ENCODE measurements around the gene RFC1. TPM values are rescaled to one million over a fixed set of nuclear protein-coding genes. Genes with fewer than 3 reads are reported as not detected.
"Not testable (repeated sequence)": the region's sequence is repeated elsewhere in the genome, so short reads cannot be mapped to it uniquely, and the experiment has no call there.

The RFC1 gene
- 25.2 and 35.7 TPM in 2 replicates for polyA plus RNA-seq (2011; rRNA removed)
- 33.0 and 50.1 TPM in 2 replicates for polyA minus RNA-seq (2011; rRNA and poly(A)+ RNA removed)

GRCh38 chr4:39365830-39366771 is at the start of gene RFC1:
Gene RFC1, minus strand, starts transcription at chr4:39366362. Its CDS starts 121 bp downstream, at chr4:39366241.
- no peak for TF ChIP-seq CTCF (IDR thresholded peaks at IDR 0.05; ENCODE audit: low read depth, low read length)
- POLR2A ChIA-PET: no interaction called here
- Histone ChIP-seq H3K9me3 (ENCODE audit: control insufficient read depth, insufficient read depth, low read length) (peaks cover 7% of the 10 kb centered on the region), H3K27ac (ENCODE audit: low read depth, low read length) (peak within 1 kb of the TSS; percentile 70), H3K27me3 (ENCODE audit: control insufficient read depth, insufficient read depth, low read length) (no peaks in the 10 kb centered on the region), H3K4me3 (ENCODE audit: low read depth, low read length) (peak within 1 kb of the TSS; percentile 94)
- CTCF ChIA-PET: interaction anchor here (0.6 to 0.8 kb wide), 3 partner anchors 18 to 607 kb away, joined by 3 to 10 read pairs (median 3); no protein-coding TSS in a partner anchor
- DNase-seq (ENCODE audit: low read depth, low spot score): peak; percentile 73

- DNase-seq (ENCODE audit: low read depth, low spot score): no peak
- POLR2A ChIA-PET: no interaction called here
- no peak overlapping the region for H3K4me3 ChIP-seq (ENCODE audit: low read depth, low read length)
- TF ChIP-seq CTCF (IDR thresholded peaks at IDR 0.05; ENCODE audit: low read depth, low read length): no peak
- CTCF ChIA-PET: no interaction called here
- H3K9me3 ChIP-seq (ENCODE audit: control insufficient read depth, insufficient read depth, low read length): no peaks in the 10 kb centered on the region
- no peak overlapping the region for H3K27ac ChIP-seq (ENCODE audit: low read depth, low read length)
- H3K27me3 ChIP-seq (ENCODE audit: control insufficient read depth, insufficient read depth, low read length): no peaks in the 10 kb centered on the region
Measured at GRCh38 chr4:39415678-39416283, 49.6 kb upstream of the RFC1 start.

- CTCF ChIA-PET; H3K4me3 ChIP-seq (ENCODE audit: low read depth, low read length): not testable (repeated sequence)
Measured at GRCh38 chr4:39411561-39411960, 45.4 kb upstream of the RFC1 start.

GRCh38 chr4:39410415-39410814 is 44.3 kb upstream of the RFC1 start:
- TF ChIP-seq CTCF (IDR thresholded peaks at IDR 0.05; ENCODE audit: low read depth, low read length): peak; percentile 40
- H3K27me3 ChIP-seq (ENCODE audit: control insufficient read depth, insufficient read depth, low read length): peaks cover 4% of the 10 kb centered on the region
- no peaks in the 10 kb centered on the region for H3K9me3 ChIP-seq (ENCODE audit: control insufficient read depth, insufficient read depth, low read length)
- ChIA-PET CTCF (interaction anchor here (1.0 kb wide), 1 partner anchor 651 kb away, joined by 6 read pairs; no protein-coding TSS in a partner anchor), POLR2A (no interaction called here)
- no peak for DNase-seq (ENCODE audit: low read depth, low spot score)
- no peak overlapping the region for H3K4me3 ChIP-seq (ENCODE audit: low read depth, low read length)
- H3K27ac ChIP-seq (ENCODE audit: low read depth, low read length): no peak overlapping the region

More at GRCh38 chr4:39411561-39411960, 45.4 kb upstream of the RFC1 start:
- POLR2A ChIA-PET; DNase-seq (ENCODE audit: low read depth, low spot score); H3K27me3 ChIP-seq (ENCODE audit: control insufficient read depth, insufficient read depth, low read length); H3K27ac ChIP-seq (ENCODE audit: low read depth, low read length); H3K9me3 ChIP-seq (ENCODE audit: control insufficient read depth, insufficient read depth, low read length): not testable (repeated sequence)

- H3K27ac ChIP-seq (ENCODE audit: low read depth, low read length): no peak overlapping the region
- no peak overlapping the region for H3K4me3 ChIP-seq (ENCODE audit: low read depth, low read length)
- no peak for TF ChIP-seq CTCF (IDR thresholded peaks at IDR 0.05; ENCODE audit: low read depth, low read length)
- CTCF ChIA-PET: interaction anchor here (1.0 kb wide), 1 partner anchor 12 kb away, joined by 4 read pairs; no protein-coding TSS in a partner anchor
- no peaks in the 10 kb centered on the region for H3K9me3 ChIP-seq (ENCODE audit: control insufficient read depth, insufficient read depth, low read length)
- DNase-seq (ENCODE audit: low read depth, low spot score): no peak
- POLR2A ChIA-PET: interaction anchor here (0.6 kb wide), 1 partner anchor 647 kb away, joined by 4 read pairs; no protein-coding TSS in a partner anchor
- H3K27me3 ChIP-seq (ENCODE audit: control insufficient read depth, insufficient read depth, low read length): peaks cover 4% of the 10 kb centered on the region
Measured at GRCh38 chr4:39407584-39407885, 41.4 kb upstream of the RFC1 start.
